HUDEP-2 (cell line): Measurements from ENCODE around the gene ADGRE1.
"Not testable (repeated sequence)": the region's sequence is repeated elsewhere in the genome, so short reads cannot be mapped to it uniquely, and the experiment has no call there.

Experiments used
- DNase-seq, 76 experiments: peaks; one replicate each; lab custom pipeline; 2025; ENCODE audit not compliant: unreplicated experiment in 76 of 76; lab: John Stamatoyannopoulos, UW

ADGRE1 gene, protein sequence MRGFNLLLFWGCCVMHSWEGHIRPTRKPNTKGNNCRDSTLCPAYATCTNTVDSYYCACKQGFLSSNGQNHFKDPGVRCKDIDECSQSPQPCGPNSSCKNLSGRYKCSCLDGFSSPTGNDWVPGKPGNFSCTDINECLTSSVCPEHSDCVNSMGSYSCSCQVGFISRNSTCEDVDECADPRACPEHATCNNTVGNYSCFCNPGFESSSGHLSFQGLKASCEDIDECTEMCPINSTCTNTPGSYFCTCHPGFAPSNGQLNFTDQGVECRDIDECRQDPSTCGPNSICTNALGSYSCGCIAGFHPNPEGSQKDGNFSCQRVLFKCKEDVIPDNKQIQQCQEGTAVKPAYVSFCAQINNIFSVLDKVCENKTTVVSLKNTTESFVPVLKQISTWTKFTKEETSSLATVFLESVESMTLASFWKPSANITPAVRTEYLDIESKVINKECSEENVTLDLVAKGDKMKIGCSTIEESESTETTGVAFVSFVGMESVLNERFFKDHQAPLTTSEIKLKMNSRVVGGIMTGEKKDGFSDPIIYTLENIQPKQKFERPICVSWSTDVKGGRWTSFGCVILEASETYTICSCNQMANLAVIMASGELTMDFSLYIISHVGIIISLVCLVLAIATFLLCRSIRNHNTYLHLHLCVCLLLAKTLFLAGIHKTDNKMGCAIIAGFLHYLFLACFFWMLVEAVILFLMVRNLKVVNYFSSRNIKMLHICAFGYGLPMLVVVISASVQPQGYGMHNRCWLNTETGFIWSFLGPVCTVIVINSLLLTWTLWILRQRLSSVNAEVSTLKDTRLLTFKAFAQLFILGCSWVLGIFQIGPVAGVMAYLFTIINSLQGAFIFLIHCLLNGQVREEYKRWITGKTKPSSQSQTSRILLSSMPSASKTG

DNA sequence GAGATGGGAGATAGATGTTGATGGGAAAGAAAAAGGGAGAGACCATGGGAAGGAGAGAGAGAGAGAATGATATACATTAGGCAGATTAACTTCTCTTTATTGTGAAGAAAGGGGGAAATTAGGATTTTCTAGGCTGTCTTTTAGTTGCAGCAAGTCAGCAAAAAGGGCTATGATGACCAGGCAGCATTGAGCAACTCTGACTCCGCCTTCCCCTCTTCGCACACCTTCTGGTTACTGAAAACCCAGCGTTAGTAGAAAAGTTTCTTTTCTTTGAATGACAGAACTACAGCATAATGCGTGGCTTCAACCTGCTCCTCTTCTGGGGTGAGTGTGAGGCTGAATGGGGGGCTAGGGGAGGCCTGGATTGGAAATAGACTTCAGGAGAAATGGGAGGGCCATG is at the start of gene ADGRE1:
Gene ADGRE1, plus strand, starts transcription at position 264 of the 400 bp plus-strand sequence. Its CDS starts 30 bp downstream, at position 294.
- no peak for DNase-seq

- DNase-seq, result no peak
Observed at GRCh38 chr19:6838062-6838655, 49.2 kb upstream of the ADGRE1 start.

DNA sequence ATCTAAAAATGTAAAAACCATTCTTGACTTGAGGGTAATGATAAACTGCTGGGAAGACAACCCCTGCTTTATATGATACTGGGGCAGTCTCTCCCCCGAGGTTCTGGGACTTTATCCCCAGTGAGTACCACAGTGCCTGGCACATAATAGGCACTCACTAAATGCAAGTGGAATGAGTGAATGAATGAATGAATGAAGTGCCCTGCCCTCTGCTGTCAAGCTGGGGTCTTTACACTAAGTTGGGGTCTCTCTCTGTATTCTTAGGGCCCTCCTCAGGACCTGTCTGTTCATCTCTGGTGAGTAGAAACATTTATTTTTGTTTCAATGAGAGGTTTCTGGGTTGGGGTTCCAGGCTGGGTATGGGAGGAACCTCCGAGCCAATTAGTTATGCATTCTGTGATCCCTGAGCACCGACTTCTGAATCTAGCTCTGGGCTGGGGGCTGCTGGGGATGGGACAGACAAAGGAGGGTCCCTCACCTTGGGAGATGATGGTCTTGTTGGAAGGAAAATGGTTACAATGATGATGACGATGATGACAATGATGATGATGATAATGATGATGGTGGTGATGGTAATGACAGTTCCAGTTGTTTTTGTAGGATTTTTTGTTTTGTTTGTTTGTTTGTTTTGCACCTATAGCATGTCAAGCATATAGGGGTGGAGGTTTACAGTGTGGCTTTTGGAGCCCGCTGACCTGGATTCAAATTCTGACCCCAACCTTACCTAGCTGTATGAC is 44.3 kb upstream of the ADGRE1 start:
- DNase-seq, result no peak

GRCh38 chr19:6847828-6848200 is 39.6 kb upstream of the ADGRE1 start:
- DNase-seq, result no peak

DNA sequence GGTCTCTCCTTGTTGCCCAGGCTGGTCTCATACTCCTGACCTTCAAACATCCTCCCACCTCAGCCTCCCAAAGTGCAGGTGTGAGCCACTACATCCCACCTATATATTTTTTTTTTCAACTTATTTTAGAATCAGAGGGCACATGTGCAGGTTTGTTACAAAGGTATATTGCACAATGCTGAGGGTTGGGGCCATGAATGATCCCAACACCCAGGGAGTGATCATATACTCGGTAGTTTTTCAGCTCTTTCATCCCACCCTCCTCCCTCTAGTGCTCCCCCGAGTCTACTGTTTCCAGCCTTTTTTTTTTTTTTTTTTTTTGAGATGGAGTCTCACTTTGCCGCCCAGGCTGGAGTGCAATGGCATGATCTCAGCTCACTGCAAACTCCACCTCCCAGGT is 38.4 kb upstream of the ADGRE1 start:
- no peak for DNase-seq

DNA sequence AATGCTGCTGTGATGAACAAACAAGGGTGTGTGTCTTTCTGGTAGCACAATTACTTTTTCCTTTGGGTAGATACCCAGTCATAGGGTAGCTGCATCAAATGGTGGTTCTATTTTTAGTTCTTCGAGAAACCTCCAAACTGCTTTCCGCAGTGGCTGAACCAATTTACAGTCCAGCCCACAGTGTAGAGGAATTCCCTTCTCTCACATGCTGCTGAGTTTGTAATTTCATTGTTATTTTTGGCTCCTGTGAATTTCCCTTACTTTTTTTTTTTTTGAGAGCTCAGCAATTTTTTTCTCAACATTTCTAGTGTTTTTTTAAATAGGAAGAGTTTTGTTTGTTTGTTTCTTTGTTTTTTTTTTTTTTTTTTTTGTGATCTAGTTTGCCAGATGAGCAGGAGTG is 37.5 kb upstream of the ADGRE1 start:
- no peak for DNase-seq

DNA sequence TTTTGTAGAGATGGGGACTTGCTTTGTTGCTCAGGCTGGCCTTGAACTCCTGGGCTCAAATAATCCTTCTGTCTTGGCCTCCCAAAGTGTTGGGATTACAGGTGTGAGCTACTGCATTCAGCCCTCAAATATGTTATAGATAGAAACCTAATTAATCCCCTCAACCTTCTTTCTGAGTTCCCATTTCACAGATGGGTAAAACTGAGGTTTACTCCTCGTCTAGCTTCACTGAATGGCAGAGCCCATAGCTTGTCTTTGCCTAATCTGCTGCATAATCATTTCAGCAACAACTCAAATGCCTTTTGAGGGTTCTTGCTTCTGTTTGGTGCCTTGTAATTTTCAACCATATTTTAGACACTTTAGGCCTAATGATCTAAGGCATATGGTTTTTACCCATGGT is 36.0 kb upstream of the ADGRE1 start:
- DNase-seq, result no peak

- DNase-seq, result no peak
Observed at GRCh38 chr19:6852001-6852400, 35.4 kb upstream of the ADGRE1 start.

DNA sequence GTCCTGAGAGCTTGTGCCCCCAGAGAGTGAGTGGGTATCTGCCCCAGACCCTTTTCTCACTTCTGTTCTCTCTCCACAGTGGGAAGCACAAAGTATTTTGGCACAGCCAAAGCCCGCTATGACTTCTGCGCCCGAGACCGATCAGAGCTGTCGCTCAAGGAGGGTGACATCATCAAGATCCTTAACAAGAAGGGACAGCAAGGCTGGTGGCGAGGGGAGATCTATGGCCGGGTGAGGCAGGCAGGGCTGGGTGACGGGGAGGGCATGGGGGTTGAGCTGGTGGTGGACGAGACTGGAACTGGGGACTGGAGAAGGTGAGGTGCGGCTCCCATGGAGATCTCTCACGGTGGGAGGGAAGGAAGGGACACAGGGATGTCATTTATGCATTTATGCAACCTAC is 33.5 kb upstream of the ADGRE1 start:
- no peak for DNase-seq

DNA sequence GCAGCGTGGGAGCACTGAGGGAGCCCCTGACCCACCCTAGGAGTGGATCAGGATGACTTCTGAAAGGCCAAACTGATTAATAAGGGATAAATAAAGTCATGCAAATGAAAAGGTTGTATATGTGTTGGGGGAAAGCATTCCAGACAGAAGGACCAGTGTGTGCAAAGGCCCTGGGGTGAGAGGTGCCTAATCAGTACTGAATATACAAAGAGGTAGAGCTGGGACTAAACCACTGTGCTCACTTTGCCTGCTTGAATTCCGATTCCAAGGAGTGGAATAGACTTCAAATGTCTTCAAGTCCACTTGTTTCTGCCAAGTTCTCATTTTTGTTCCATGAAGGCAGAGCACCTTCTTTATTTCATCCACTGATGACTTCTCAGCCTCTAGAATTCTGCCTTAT is 32.6 kb upstream of the ADGRE1 start:
- no peak for DNase-seq

DNA sequence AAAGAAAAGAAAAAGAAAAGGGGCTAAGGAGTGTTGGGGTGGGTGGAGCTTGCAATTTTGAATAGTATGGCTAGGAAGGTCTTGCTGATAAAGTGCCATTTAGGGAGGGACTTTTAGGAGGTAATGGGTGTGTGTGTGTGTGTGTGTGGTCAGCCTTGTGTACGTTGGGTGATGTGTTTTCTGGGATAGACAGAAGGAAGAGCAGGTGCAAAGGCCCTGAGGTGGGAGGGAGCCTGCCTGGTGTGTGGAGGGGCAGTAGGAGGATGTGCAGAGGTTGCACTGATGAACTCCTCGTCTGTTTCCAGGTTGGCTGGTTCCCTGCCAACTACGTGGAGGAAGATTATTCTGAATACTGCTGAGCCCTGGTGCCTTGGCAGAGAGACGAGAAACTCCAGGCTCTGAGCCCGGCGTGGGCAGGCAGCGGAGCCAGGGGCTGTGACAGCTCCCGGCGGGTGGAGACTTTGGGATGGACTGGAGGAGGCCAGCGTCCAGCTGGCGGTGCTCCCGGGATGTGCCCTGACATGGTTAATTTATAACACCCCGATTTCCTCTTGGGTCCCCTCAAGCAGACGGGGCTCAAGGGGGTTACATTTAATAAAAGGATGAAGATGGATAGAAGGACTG is 30.5 kb upstream of the ADGRE1 start:
- peak in 6 of 76 experiments; percentile 6 to 32 (median 16) for DNase-seq

DNA sequence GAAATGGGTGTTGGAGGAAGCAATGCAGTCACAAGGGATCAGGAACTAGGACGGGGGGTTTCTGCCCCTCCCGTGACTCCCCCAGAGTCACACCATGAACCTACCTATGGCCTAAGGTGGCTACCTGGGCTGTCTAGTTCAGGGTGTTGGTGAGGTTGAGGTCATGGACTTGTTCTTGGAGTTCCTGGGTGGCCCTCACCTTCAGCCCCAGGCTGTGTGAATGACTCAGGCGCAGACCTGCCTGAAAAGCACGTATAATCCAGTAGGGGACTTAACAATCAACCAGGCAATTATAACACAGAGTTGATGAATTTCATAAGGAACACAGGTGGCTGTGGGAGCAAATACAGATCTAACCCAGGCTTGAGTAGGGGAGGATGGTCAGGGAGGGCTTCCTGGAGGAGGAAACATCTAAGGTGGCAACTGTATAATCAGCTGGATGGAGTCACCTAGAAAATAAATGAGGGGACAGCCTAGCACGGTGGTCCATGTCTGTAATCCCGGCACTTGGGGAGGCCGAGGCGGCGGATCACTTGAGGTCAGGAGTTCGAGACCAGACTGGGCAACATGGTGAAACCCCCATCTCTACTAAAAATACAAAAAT is 25.6 kb upstream of the ADGRE1 start:
- no peak for DNase-seq

- peak in 74 of 76 experiments; percentile 30 to 94 (median 81) for DNase-seq
Observed at GRCh38 chr19:6862673-6863078, 24.7 kb upstream of the ADGRE1 start.

GRCh38 chr19:6864325-6864940 is 22.9 kb upstream of the ADGRE1 start:
- DNase-seq, result no peak

DNA sequence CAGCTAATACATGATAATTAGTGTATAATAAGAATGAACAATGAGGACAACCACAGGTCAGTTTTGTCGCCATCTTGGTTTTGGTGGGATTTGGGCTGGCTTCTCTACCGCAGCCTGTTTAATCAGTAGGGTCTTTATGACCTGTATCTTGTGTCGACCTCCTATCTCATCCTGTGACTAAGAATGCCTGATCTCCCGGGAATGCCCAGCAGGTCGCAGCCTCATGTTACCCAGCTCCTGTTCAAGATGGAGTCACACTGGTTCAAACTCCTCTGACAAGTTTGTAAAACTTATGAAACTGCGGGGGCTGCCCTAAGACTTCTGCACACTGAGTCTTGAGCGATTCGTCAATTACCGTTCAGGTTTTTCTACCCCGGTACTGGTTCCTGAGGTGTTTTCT is 21.5 kb upstream of the ADGRE1 start:
- no peak for DNase-seq

DNA sequence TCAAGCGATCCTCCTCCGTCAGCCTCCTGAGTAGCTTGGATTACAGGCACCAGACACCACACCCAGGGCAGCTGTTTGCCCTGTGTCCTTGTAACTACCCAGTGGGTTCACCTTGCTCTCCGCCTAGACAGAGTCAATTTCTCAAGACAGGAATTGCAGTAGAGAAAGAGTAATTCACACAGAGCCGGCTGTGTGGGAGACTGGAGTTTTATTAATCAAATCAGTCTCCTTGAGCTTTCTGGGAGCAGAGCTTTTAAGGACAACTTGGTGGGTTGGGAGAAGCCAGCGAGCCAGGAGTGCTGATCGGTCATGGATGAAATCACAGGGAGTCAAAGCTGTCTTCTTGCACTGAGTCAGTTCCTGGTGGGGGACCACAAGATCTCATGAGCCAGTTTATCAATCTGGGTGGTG is 20.6 kb upstream of the ADGRE1 start:
- DNase-seq, result no peak

DNA sequence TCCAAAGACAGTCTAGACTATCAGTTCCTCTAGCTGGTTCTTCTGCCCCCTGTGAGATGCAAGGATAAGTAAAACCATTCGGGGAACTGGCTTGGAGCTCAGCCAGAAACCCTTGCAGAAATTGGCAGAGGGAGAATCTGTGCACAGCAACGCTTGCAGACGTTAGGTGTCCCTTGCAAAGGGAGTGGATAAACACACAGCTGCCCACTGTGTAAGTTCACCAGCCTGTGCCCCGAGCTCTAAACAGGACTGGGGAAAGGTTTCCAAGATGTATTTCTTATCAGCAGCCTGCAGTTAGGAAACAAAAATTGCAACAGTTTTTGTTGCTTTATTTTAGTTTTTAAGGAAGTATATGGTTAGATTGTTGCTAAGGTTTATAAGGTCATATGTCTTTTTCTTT is 19.0 kb upstream of the ADGRE1 start:
- DNase-seq, result peak in 51 of 76 experiments; percentile 6 to 70 (median 37)

GRCh38 chr19:6869151-6869882 is 18.1 kb upstream of the ADGRE1 start:
- not testable (repeated sequence) for DNase-seq
